LHCN-M2 (cell line): ENCODE measurements around the gene MRPS25. TPM values are rescaled to one million over a fixed set of nuclear protein-coding genes. Genes with fewer than 3 reads are reported as not detected.

ENCODE experiments used
- DNase-seq: peaks from one replicate; pipeline ENCODE4 v3.0.0-alpha.2; 2012; ENCODE audit warnings: low read depth
- polyA plus RNA-seq: library from polyadenylated mRNA; unstranded; fragments of >200 nt; gene quantifications from one replicate; pipeline ENCODE4 v1.2.1, GENCODE V29; 2012; ENCODE audit warnings: missing spikeins
- total RNA-seq: library from RNA; depleted of rRNA; stranded (reverse); fragments of >200 nt; gene quantifications from 2 replicates; pipeline ENCODE4 v1.2.3, GENCODE V29; 2014; rRNA removed

MRPS25 gene
- 35.1 and 39.3 TPM in 2 replicates for total RNA-seq
- polyA plus RNA-seq, result 33.6 TPM

- peak; percentile 89 for DNase-seq
Measured at GRCh38 chr3:15064835-15065549, at the start of gene MRPS25. Gene MRPS25 (minus strand): TSS chr3:15065315. CDS start chr3:15065194, 121 bp downstream.

- DNase-seq, result no peak
Measured at GRCh38 chr3:15113884-15114283, 48.8 kb upstream of the MRPS25 start.

- no peak for DNase-seq
Measured at GRCh38 chr3:15113471-15113870, 48.4 kb upstream of the MRPS25 start.

GRCh38 chr3:15112011-15112410, 46.9 kb upstream of the MRPS25 start:
- DNase-seq, result no peak

GRCh38 chr3:15110206-15110605, 45.1 kb upstream of the MRPS25 start:
- no peak for DNase-seq

- no peak for DNase-seq
Measured at GRCh38 chr3:15108869-15109268, 43.8 kb upstream of the MRPS25 start.

- DNase-seq, result peak; percentile 54
Measured at GRCh38 chr3:15108082-15108545, 43.0 kb upstream of the MRPS25 start.

- no peak for DNase-seq
Measured at GRCh38 chr3:15107075-15107947, 42.2 kb upstream of the MRPS25 start.

- peak; percentile 64 for DNase-seq
Measured at GRCh38 chr3:15102836-15103235, 37.7 kb upstream of the MRPS25 start.

- DNase-seq, result peak; percentile 94
Measured at GRCh38 chr3:15102256-15102655, 37.1 kb upstream of the MRPS25 start.

- DNase-seq, result no peak
Measured at GRCh38 chr3:15099364-15100098, 34.4 kb upstream of the MRPS25 start.

GRCh38 chr3:15098503-15099363, 33.6 kb upstream of the MRPS25 start, which contains the start of gene RBSN:
Gene RBSN (minus strand): TSS chr3:15099148. CDS start chr3:15096120, 3,028 bp downstream.
- peak; percentile 93 for DNase-seq

- no peak for DNase-seq
Measured at GRCh38 chr3:15097891-15098290, 32.8 kb upstream of the MRPS25 start.

GRCh38 chr3:15096046-15096445, 30.9 kb upstream of the MRPS25 start:
- no peak for DNase-seq

- DNase-seq, result no peak
Measured at GRCh38 chr3:15094187-15094875, 29.2 kb upstream of the MRPS25 start.

- DNase-seq, result no peak
Measured at GRCh38 chr3:15092686-15093085, 27.6 kb upstream of the MRPS25 start.

- no peak for DNase-seq
Measured at GRCh38 chr3:15091575-15091974, 26.5 kb upstream of the MRPS25 start.

GRCh38 chr3:15089201-15089600, 24.1 kb upstream of the MRPS25 start:
- no peak for DNase-seq

GRCh38 chr3:15086699-15087098, 21.6 kb upstream of the MRPS25 start:
- DNase-seq, result no peak

GRCh38 chr3:15086263-15086662, 21.1 kb upstream of the MRPS25 start:
- no peak for DNase-seq
